Smooth muscle cell (in vitro differentiated cells): Measurements from ENCODE around the gene OPRD1. TPM values are rescaled to one million over a fixed set of nuclear protein-coding genes. Genes with fewer than 3 reads are reported as not detected.

Experiments
- DNase-seq: peaks from one replicate; lab custom pipeline; 2025; ENCODE audit not compliant: unreplicated experiment; lab: John Stamatoyannopoulos, UW
- H2AFZ ChIP-seq: fragments of 200-600 bp; sonication (generic); 2 replicates; pipeline ENCODE4 v1.6.0; 2016; ENCODE audit warnings: antibody characterized with exemption, low read depth, mild to moderate bottlenecking
- H3F3A ChIP-seq: fragments of 200-600 bp; sonication (generic); 2 replicates; pipeline ENCODE4 v1.6.0; 2017; ENCODE audit warnings: antibody characterized with exemption, low read depth
- H3K27ac ChIP-seq: fragments of 200-600 bp; sonication (generic); 2 replicates; pipeline ENCODE4 v1.5.1; 2016; ENCODE audit warnings: low read depth, mild to moderate bottlenecking
- H3K27me3 ChIP-seq: fragments of 200-600 bp; sonication (generic); 2 replicates; pipeline ENCODE4 v1.6.1; 2016; ENCODE audit warnings: low read depth, mild to moderate bottlenecking
- H3K36me3 ChIP-seq: fragments of 200-600 bp; sonication (generic); 2 replicates; pipeline ENCODE4 v1.5.1; 2016; ENCODE audit warnings: low read depth
- H3K4me1 ChIP-seq: fragments of 200-600 bp; sonication (generic); 2 replicates; pipeline ENCODE4 v1.5.1; 2016; ENCODE audit warnings: low read depth
- H3K4me2 ChIP-seq: fragments of 200-600 bp; sonication (generic); 2 replicates; pipeline ENCODE4 v1.6.0; 2016; ENCODE audit warnings: mild to moderate bottlenecking
- H3K4me3 ChIP-seq: fragments of 200-600 bp; sonication (generic); 2 replicates; pipeline ENCODE4 v1.5.1; 2016; ENCODE audit warnings: mild to moderate bottlenecking
- H3K79me2 ChIP-seq: fragments of 200-600 bp; sonication (generic); 2 replicates; pipeline ENCODE4 v1.6.0; 2016; ENCODE audit warnings: low read depth, mild to moderate bottlenecking
- H3K9ac ChIP-seq: fragments of 200-600 bp; sonication (generic); 2 replicates; pipeline ENCODE4 v1.6.0; 2016; ENCODE audit warnings: low read depth
- H3K9me3 ChIP-seq: fragments of 200-600 bp; sonication (generic); replicated peaks from 2 replicates; pipeline ENCODE4 v1.5.1; 2016; ENCODE audit warnings: low read depth
- H4K20me1 ChIP-seq: fragments of 200-600 bp; sonication (generic); 2 replicates; pipeline ENCODE4 v1.6.0; 2016; ENCODE audit warnings: low read depth
- WGBS: methylation state at CpG from one replicate; pipeline ENCODE4 v1.1.7; 2016; ENCODE audit warnings: low lambda C conversion rate; 5-methylcytosine and 5-hydroxymethylcytosine counted together
- polyA plus RNA-seq: library from polyadenylated mRNA; unstranded; fragments of >200 nt; fragmentation: Nextera tagmentation; extraction: Ambion mirVana; gene quantifications from 2 replicates; pipeline ENCODE4 v1.2.1, GENCODE V29; 2016
- total RNA-seq: library from RNA; depleted of rRNA; stranded (reverse); fragments of >200 nt; gene quantifications from 2 replicates; pipeline ENCODE4 v1.2.3, GENCODE V29; 2014
- TF ChIP-seq, protein P1 (sequence below): fragments of 200-600 bp; sonication (generic); IDR thresholded peaks from 2 replicates; pipeline ENCODE4 v1.5.1; 2017; ENCODE audit warnings: borderline replicate concordance, mild to moderate bottlenecking, antibody characterized with exemption; ENCODE audit not compliant: insufficient read depth, poor library complexity, severe bottlenecking

The OPRD1 gene
- total and polyA plus RNA-seq, 2 experiments from 2014 or later = 0.90 to 1.5 TPM

GRCh38 chr1:28889357-28889756, 77.4 kb downstream of the OPRD1 start:
- peaks cover 15% of the 10 kb centered on the region for H3F3A ChIP-seq

GRCh38 chr1:28890435-28890834, 78.5 kb downstream of the OPRD1 start:
- H3F3A ChIP-seq = peaks cover 12% of the 10 kb centered on the region
- no peak overlapping the region for H3K4me3 ChIP-seq
- no peaks in the 10 kb centered on the region for H4K20me1 ChIP-seq
- TF ChIP-seq, protein P1, sequence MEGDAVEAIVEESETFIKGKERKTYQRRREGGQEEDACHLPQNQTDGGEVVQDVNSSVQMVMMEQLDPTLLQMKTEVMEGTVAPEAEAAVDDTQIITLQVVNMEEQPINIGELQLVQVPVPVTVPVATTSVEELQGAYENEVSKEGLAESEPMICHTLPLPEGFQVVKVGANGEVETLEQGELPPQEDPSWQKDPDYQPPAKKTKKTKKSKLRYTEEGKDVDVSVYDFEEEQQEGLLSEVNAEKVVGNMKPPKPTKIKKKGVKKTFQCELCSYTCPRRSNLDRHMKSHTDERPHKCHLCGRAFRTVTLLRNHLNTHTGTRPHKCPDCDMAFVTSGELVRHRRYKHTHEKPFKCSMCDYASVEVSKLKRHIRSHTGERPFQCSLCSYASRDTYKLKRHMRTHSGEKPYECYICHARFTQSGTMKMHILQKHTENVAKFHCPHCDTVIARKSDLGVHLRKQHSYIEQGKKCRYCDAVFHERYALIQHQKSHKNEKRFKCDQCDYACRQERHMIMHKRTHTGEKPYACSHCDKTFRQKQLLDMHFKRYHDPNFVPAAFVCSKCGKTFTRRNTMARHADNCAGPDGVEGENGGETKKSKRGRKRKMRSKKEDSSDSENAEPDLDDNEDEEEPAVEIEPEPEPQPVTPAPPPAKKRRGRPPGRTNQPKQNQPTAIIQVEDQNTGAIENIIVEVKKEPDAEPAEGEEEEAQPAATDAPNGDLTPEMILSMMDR = no peak
- H3K4me1 ChIP-seq = peaks cover under 1% of the 10 kb centered on the region
- H3K9ac ChIP-seq = no peak overlapping the region
- 81% methylated on average over 8 of the region's 8 CpGs for WGBS
- H2AFZ ChIP-seq = no peak overlapping the region
- no peak overlapping the region for H3K4me2 ChIP-seq
- H3K36me3 ChIP-seq = no peaks in the 10 kb centered on the region
- DNase-seq = no peak
- no peak overlapping the region for H3K27ac ChIP-seq
- H3K79me2 ChIP-seq = peaks cover 3% of the 10 kb centered on the region
- no peaks in the 10 kb centered on the region for H3K9me3 ChIP-seq
- no peaks in the 10 kb centered on the region for H3K27me3 ChIP-seq

More at GRCh38 chr1:28889357-28889756, 77.4 kb downstream of the OPRD1 start:
- Histone ChIP-seq H4K20me1 (no peaks in the 10 kb centered on the region), H3K36me3 (no peaks in the 10 kb centered on the region), H3K27ac (no peak overlapping the region), H2AFZ (no peak overlapping the region), H3K4me1 (peaks cover 9% of the 10 kb centered on the region), H3K9ac (no peak overlapping the region), H3K9me3 (no peaks in the 10 kb centered on the region), H3K4me2 (no peak overlapping the region), H3K27me3 (no peaks in the 10 kb centered on the region), H3K4me3 (no peak overlapping the region), H3K79me2 (peaks cover 3% of the 10 kb centered on the region)
- DNase-seq = no peak
- TF ChIP-seq, protein P1 = no peak
- 93% methylated on average over 5 of the region's 5 CpGs for WGBS

GRCh38 chr1:28890836-28891235, 78.9 kb downstream of the OPRD1 start:
- Histone ChIP-seq H3K36me3 (no peaks in the 10 kb centered on the region), H3K4me1 (no peaks in the 10 kb centered on the region), H4K20me1 (peaks cover 3% of the 10 kb centered on the region), H3K27ac (no peak overlapping the region), H3K9ac (no peak overlapping the region), H2AFZ (no peak overlapping the region), H3K9me3 (no peaks in the 10 kb centered on the region), H3K4me2 (no peak overlapping the region), H3K27me3 (no peaks in the 10 kb centered on the region), H3K79me2 (peaks cover 3% of the 10 kb centered on the region), H3F3A (peaks cover 8% of the 10 kb centered on the region), H3K4me3 (no peak overlapping the region)
- no peak for DNase-seq
- TF ChIP-seq, protein P1 = no peak
- WGBS = 91% methylated on average over 2 of the region's 2 CpGs

DNA sequence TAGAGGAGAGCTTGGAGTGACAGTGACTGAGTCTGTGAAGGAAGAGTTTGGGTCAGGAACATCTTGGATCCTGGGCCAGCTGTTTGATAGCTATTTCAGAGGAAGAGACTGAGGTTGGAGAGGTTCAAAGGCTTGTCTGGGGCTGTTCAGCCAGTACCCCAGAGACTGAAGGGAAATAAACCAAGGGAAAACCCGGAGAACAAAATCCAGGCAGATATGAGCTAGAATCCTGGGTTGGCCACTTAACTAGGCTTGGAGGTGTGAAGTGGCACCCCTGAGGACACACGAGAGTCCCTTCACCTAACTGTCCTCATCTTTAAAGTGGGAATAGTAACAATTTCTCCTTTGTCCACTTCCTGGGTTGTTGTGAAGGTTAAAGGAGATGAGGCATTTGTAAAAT, 79.3 kb downstream of the OPRD1 start:
- WGBS = 91% methylated on average over 2 of the region's 2 CpGs
- TF ChIP-seq, protein P1 = no peak
- H3K4me2 ChIP-seq = no peak overlapping the region

More for the DNA sequence above, 79.3 kb downstream of the OPRD1 start:
- Histone ChIP-seq H2AFZ (no peak overlapping the region), H3K36me3 (no peaks in the 10 kb centered on the region), H3K9me3 (no peaks in the 10 kb centered on the region), H3K4me3 (no peak overlapping the region), H3F3A (peaks cover 3% of the 10 kb centered on the region), H3K27me3 (no peaks in the 10 kb centered on the region), H3K27ac (no peak overlapping the region), H3K9ac (no peak overlapping the region), H3K4me1 (no peaks in the 10 kb centered on the region), H4K20me1 (peaks cover 4% of the 10 kb centered on the region), H3K79me2 (peaks cover 3% of the 10 kb centered on the region)
- no peak for DNase-seq
